ENCODE measurements around the gene M1AP. TPM values are rescaled to one million over a fixed set of nuclear protein-coding genes. Genes with fewer than 3 reads are reported as not detected.

M1AP gene
- total RNA-seq, 1 experiment from 2014 or later: 7.6 TPM

DNA sequence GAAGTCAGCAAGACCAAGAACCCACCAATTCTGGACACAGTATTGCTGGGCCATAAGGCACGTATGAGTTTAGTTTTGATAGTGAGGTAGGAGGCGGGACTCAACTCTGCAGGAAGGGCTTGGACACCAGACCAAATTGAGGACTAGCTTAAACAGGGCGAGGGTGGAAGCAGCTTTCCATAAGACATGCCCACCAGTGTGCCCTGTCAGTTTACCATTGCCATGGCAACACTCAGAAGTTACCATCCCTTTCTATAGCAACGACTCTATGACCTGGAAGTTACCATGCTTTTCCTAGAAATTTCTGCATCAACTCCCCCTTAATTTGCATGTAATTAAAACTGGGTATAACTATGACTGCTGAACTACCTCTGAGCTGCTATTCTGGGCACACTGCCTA, 2.8 kb downstream of the M1AP start:
- Histone ChIP-seq H3K14ac (ENCODE audit: insufficient read depth, low read length) (no peak overlapping the region), H3K27ac (ENCODE audit: insufficient read length, low read depth, low read length) (no peak overlapping the region), H4K8ac (replicated peaks; ENCODE audit: insufficient read length, low read depth, low read length) (no peak overlapping the region), H3K27me3 (ENCODE audit: insufficient read depth, low read length) (no peaks in the 10 kb centered on the region), H2AK5ac (ENCODE audit: insufficient read length, low read length) (no peak overlapping the region), H3K23ac (ENCODE audit: insufficient read length, low read depth, low read length) (no peak overlapping the region), H4K5ac (ENCODE audit: insufficient read length, low read depth, low read length) (no peak overlapping the region), H2BK12ac (ENCODE audit: insufficient read length, low read depth, low read length) (no peak overlapping the region), H3T11ph (ENCODE audit: low read length) (no peak overlapping the region), H2BK15ac (ENCODE audit: low read depth, low read length) (no peak overlapping the region), H3K4ac (ENCODE audit: low read depth, low read length) (no peak overlapping the region), H3K23me2 (ENCODE audit: insufficient read length, low read depth, low read length, poor library complexity, severe bottlenecking) (no peaks in the 10 kb centered on the region), H3K18ac (ENCODE audit: insufficient read length, low read depth, low read length) (no peak overlapping the region), H2AFZ (ENCODE audit: low read length) (no peak overlapping the region), H3K9ac (ENCODE audit: extremely low read depth, insufficient read length, low read length) (no peak overlapping the region), H4K20me1 (ENCODE audit: control insufficient read depth, insufficient read depth, insufficient read length) (no peaks in the 10 kb centered on the region), H3K56ac (ENCODE audit: insufficient read length, low read depth, low read length) (no peak overlapping the region), H4K91ac (ENCODE audit: insufficient read length, low read depth, low read length) (no peak overlapping the region), H2BK5ac (ENCODE audit: insufficient read length, low read length) (no peak overlapping the region), H3K4me1 (ENCODE audit: insufficient read depth, low read length) (no peaks in the 10 kb centered on the region), H2BK20ac (ENCODE audit: low read depth, low read length, poor library complexity, severe bottlenecking) (no peak overlapping the region), H3K79me2 (ENCODE audit: insufficient read depth, low read length) (no peaks in the 10 kb centered on the region), H2BK120ac (ENCODE audit: low read depth, low read length, poor library complexity, severe bottlenecking) (no peak overlapping the region), H3K4me2 (ENCODE audit: insufficient read depth, insufficient read length, low read length) (no peak overlapping the region), H3K9me3 (ENCODE audit: control insufficient read depth, low read depth, low read length) (no peaks in the 10 kb centered on the region), H3K79me1 (ENCODE audit: insufficient read depth, low read depth, low read length, poor library complexity, severe bottlenecking) (no peaks in the 10 kb centered on the region)
- H3K27me3 Mint-ChIP-seq (ENCODE audit: low read depth): peaks cover 20% of the 10 kb centered on the region
- peak overlapping the region in 1 of 3 experiments; percentile 31; a peak in 1 of 7 replicates for H3K27ac Mint-ChIP-seq
- peaks cover 2 to 13% of the 10 kb centered on the region in 2 experiments; a peak in 2 of 5 replicates for H3K9me3 Mint-ChIP-seq
- TF ChIP-seq, protein P1, sequence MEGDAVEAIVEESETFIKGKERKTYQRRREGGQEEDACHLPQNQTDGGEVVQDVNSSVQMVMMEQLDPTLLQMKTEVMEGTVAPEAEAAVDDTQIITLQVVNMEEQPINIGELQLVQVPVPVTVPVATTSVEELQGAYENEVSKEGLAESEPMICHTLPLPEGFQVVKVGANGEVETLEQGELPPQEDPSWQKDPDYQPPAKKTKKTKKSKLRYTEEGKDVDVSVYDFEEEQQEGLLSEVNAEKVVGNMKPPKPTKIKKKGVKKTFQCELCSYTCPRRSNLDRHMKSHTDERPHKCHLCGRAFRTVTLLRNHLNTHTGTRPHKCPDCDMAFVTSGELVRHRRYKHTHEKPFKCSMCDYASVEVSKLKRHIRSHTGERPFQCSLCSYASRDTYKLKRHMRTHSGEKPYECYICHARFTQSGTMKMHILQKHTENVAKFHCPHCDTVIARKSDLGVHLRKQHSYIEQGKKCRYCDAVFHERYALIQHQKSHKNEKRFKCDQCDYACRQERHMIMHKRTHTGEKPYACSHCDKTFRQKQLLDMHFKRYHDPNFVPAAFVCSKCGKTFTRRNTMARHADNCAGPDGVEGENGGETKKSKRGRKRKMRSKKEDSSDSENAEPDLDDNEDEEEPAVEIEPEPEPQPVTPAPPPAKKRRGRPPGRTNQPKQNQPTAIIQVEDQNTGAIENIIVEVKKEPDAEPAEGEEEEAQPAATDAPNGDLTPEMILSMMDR (conservative IDR thresholded peaks at IDR 0.05): no peak
- H3K4me3 Mint-ChIP-seq: no peak overlapping the region
- WGBS (ENCODE audit: extremely low coverage, insufficient read length, low lambda C conversion rate): no CpG with 5 or more reads among the region's 4 CpGs
- no peaks in the 10 kb centered on the region for H3K36me3 Mint-ChIP-seq (ENCODE audit: insufficient read depth in 1 of 3, low read depth in 3 of 3)
- no peak for DNase-seq
- H3K4me1 Mint-ChIP-seq: peaks cover 16 to 18% of the 10 kb centered on the region in 2 experiments
